Transverse colon (tissue), 4 donors: ENCODE results near the gene MGAT5. TPM values are rescaled to one million over a fixed set of nuclear protein-coding genes. Genes with fewer than 3 reads are reported as not detected.

ENCODE experiments used
- DNase-seq: peaks from one replicate; pipeline ENCODE4 v3.0.0-alpha.2; 2019
- H3K27ac ChIP-seq, 4 donors: fragments of 200-600 bp; sonication (generic); 2 replicates each; pipeline ENCODE4 v1.5.1; 2016 to 2018; ENCODE audit warnings: inconsistent platforms in 4 of 4
- H3K27me3 ChIP-seq: fragments of 200-600 bp; sonication (generic); 2 replicates; pipeline ENCODE4 v1.5.1; 2017; ENCODE audit warnings: inconsistent platforms
- H3K36me3 ChIP-seq, 4 donors: fragments of 200-600 bp; sonication (generic); 2 replicates each; pipeline ENCODE4 v1.5.1; 2017 to 2019; ENCODE audit warnings: inconsistent platforms in 4 of 4
- H3K4me1 ChIP-seq, 4 donors: fragments of 200-600 bp; sonication (generic); 2 replicates each; pipeline ENCODE4 v1.5.1; 2017 to 2020; ENCODE audit warnings: inconsistent platforms in 4 of 4
- H3K4me3 ChIP-seq, 4 donors: fragments of 200-600 bp; sonication (generic); 1 replicate in 1 of 4; 2 replicates in 3 of 4; pipeline versions ENCODE4 v1.5.1 to v1.6.1; 2017 to 2019; ENCODE audit warnings: inconsistent platforms in 4 of 4
- H3K9me3 ChIP-seq, 2 donors: fragments of 200-600 bp; sonication (generic); 2 replicates each; pipeline ENCODE4 v1.5.1; 2017 to 2019; ENCODE audit warnings: inconsistent platforms in 2 of 2
- EP300 ChIP-seq: sonication (generic); formaldehyde crosslinking; IDR thresholded peaks from one replicate; pipeline ENCODE4 v1.6.1; 2017; ENCODE audit warnings: antibody characterized with exemption, low read depth
- POLR2A ChIP-seq: fragments of 450-650 bp; IDR thresholded peaks from one replicate; pipeline ENCODE4 v1.6.1; 2016; ENCODE audit warnings: antibody characterized with exemption, mild to moderate bottlenecking, moderate library complexity
- POLR2AphosphoS5 ChIP-seq, 3 donors: sonication (generic); formaldehyde crosslinking; IDR thresholded peaks; one replicate each; pipeline ENCODE4 v1.6.1; 2016; ENCODE audit warnings: antibody characterized with exemption in 3 of 3
- WGBS, 2 donors: methylation state at CpG; one replicate each; pipeline ENCODE4 v1.1.5; 2018; ENCODE audit warnings: low coverage in 1 of 2; 5-methylcytosine and 5-hydroxymethylcytosine counted together
- in situ Hi-C, 4 donors: fragments of 200-750 bp; cut with MboI; loops; one replicate each; pipeline versions ENCODE4 v1.15.0 to v1.15.1; 2017; ENCODE audit warnings: low sequenced_read_pairs in 3 of 4, low pct_ligation_motif_present in 1 of 4, low pct_unique_long_range_greater_than_20kb in 1 of 4
- intact Hi-C: fragments of 100-400 bp; cut with DNase I; formaldehyde crosslinking; loops from one replicate; pipeline ENCODE4 v1.15.1; 2023; ENCODE audit warnings: low total_unique reads
- total RNA-seq, 4 donors: library from RNA; depleted of rRNA; stranded (reverse); fragments of >200 nt; gene quantifications; one replicate each; pipeline ENCODE4 v1.1.0, GENCODE V29; 2016
- TF ChIP-seq, protein P1 (sequence below), 5 experiments: fragments of 200-600 bp in 3 of 5; fragments of 450-650 bp in 2 of 5; sonication (generic) in 3 of 5; IDR thresholded peaks; 1 replicate in 2 of 5; 2 replicates in 3 of 5; pipeline ENCODE4 v1.5.1; 2016 to 2017; ENCODE audit warnings: antibody characterized with exemption in 5 of 5, inconsistent platforms in 3 of 5, mild to moderate bottlenecking in 2 of 5, moderate library complexity in 1 of 5

MGAT5 gene
- total RNA-seq, 4 donors from 2014 or later: 23.6 to 67.6 (median 55.2) TPM

DNA sequence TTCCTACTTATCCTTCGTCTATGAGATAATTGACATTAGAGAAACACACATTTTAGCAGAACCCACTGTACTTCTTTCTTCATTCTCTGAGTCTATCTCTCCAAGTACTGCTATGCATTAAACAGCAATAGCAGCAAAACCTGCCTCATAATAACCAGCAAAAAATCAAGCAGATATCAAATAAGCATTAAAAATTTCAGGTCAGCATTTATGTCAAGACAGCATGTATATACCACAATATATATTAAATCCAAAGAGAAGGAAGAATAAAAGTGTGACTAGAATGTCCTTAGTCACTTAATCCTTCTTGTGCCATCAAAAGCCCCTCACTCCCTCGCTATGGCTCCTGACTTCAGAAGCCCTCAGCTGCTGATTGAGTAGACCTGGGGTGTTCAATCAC lies 131.3 kb downstream of the MGAT5 start:
- Histone ChIP-seq H3K27me3 (no peaks in the 10 kb centered on the region), H3K4me3 (no peak overlapping the region), H3K27ac (no peak overlapping the region), H3K9me3 (no peaks in the 10 kb centered on the region), H3K4me1 (no peaks in the 10 kb centered on the region), H3K36me3 (no peaks in the 10 kb centered on the region)
- TF ChIP-seq POLR2A (no peak), EP300 (no peak), POLR2AphosphoS5 (IDR thresholded peaks at IDR 0.05) (no peak)
- TF ChIP-seq, protein P1, sequence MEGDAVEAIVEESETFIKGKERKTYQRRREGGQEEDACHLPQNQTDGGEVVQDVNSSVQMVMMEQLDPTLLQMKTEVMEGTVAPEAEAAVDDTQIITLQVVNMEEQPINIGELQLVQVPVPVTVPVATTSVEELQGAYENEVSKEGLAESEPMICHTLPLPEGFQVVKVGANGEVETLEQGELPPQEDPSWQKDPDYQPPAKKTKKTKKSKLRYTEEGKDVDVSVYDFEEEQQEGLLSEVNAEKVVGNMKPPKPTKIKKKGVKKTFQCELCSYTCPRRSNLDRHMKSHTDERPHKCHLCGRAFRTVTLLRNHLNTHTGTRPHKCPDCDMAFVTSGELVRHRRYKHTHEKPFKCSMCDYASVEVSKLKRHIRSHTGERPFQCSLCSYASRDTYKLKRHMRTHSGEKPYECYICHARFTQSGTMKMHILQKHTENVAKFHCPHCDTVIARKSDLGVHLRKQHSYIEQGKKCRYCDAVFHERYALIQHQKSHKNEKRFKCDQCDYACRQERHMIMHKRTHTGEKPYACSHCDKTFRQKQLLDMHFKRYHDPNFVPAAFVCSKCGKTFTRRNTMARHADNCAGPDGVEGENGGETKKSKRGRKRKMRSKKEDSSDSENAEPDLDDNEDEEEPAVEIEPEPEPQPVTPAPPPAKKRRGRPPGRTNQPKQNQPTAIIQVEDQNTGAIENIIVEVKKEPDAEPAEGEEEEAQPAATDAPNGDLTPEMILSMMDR (IDR thresholded peaks at IDR 0.05): no peak
- intact Hi-C loops: no loop called here
- in situ Hi-C loops: no loop called here
- 58 to 94% methylated on average over 2 of the region's 2 CpGs for WGBS, 2 donors
- no peak for DNase-seq

DNA sequence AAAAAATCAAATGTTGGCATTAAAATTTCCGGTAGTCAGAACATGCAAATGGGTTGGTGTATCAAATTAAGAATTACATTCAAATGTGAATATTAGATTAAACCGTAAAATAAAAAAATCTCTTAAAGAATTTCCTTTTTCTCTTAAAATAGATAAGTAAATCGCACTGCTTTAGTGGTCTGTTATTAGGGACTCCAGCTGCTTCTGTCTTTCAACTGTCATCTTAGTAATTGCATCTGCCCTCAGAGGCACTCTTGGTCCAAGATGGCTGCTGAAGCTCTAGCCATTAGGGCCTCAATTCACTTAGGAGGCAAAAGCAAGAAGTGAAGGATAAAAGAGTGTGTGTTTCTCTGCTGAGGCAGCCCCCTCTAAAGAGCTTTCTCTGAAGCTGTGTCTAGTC lies 132.4 kb downstream of the MGAT5 start:
- peaks cover 0 to 4% (median 2%) of the 10 kb centered on the region in 4 donors for H3K4me1 ChIP-seq

DNA sequence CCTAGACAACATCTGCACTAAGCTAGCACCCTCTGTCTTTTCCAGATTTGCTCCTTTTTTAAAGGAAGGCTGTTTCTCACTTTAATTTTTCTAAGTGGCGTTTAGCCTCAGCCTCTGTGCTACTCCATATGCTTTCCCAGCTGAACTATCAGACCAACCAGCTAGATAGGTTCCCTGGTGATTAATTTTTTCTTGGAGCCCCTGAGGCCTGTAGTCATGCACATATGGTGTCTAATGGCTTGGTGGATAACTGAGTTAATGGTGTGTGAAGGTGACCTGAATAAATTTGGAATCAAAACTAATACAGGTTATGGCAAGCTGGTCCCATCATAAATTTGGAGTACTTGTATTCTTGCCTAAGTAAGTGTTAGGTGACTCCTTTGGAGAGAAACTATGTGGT lies 135.5 kb downstream of the MGAT5 start:
- H3K27me3 ChIP-seq: no peaks in the 10 kb centered on the region
- intact Hi-C loops: no loop called here
- H3K4me1 ChIP-seq: peaks cover 0 to 25% (median 13%) of the 10 kb centered on the region in 4 donors
- WGBS, 2 donors: 97 to 100% methylated on average over 1 of the region's 1 CpG
- H3K36me3 ChIP-seq: no peaks in the 10 kb centered on the region
- no peaks in the 10 kb centered on the region for H3K9me3 ChIP-seq
- H3K4me3 ChIP-seq: no peak overlapping the region
- in situ Hi-C loops: no loop called here
- TF ChIP-seq EP300 (no peak), POLR2AphosphoS5 (IDR thresholded peaks at IDR 0.05) (no peak)
- no peak for DNase-seq
- no peak overlapping the region for H3K27ac ChIP-seq

More for the DNA sequence above, 132.4 kb downstream of the MGAT5 start:
- H3K27me3 ChIP-seq: no peaks in the 10 kb centered on the region
- DNase-seq: no peak
- no peak for TF ChIP-seq POLR2AphosphoS5 (IDR thresholded peaks at IDR 0.05)
- TF ChIP-seq, protein P1 (IDR thresholded peaks at IDR 0.05): no peak
- no peak for TF ChIP-seq EP300
- TF ChIP-seq POLR2A: no peak
- H3K9me3 ChIP-seq: no peaks in the 10 kb centered on the region
- intact Hi-C loops (no loop called here), in situ Hi-C loops (no loop called here)
- WGBS, 2 donors: 94 to 96% methylated on average over 3 of the region's 3 CpGs
- H3K27ac ChIP-seq: no peak overlapping the region
- H3K36me3 ChIP-seq: no peaks in the 10 kb centered on the region
- no peak overlapping the region for H3K4me3 ChIP-seq

DNA sequence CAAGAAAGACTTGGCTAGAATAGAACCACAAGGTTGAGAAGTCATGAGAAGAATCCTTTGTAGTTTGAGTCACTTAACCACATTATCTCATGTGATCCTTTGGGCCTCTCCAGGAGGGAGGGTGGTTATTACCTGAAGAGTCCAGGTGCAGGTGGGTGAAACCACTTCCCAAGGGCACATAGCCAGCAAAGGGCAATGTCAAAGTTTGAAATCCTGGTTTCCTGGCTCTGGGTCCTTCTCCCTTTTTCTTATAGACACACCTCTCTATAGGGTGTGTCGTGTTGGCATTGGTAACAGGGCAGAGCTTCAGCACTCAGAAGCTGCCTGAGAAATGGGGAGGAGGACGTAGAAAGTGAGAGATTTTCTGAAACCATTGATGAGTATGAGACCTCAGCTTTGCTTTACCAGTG lies 137.9 kb downstream of the MGAT5 start:
- DNase-seq: peak; percentile 73
- intact Hi-C loops: no loop called here
- H3K27me3 ChIP-seq: no peaks in the 10 kb centered on the region
- TF ChIP-seq POLR2AphosphoS5 (IDR thresholded peaks at IDR 0.05) (peak in 2 of 3 donors; percentile 43 to 45), POLR2A (no peak)
- in situ Hi-C loops: no loop called here
- no peaks in the 10 kb centered on the region for H3K9me3 ChIP-seq
- peaks cover 0 to 42% (median 16%) of the 10 kb centered on the region in 4 donors for H3K4me1 ChIP-seq
- H3K27ac ChIP-seq: peak overlapping the region; percentile 24 to 65 (median 58)
- WGBS, 2 donors: 51 to 73% methylated on average over 2 of the region's 2 CpGs
- H3K36me3 ChIP-seq: no peaks in the 10 kb centered on the region
- H3K4me3 ChIP-seq: no peak overlapping the region

DNA sequence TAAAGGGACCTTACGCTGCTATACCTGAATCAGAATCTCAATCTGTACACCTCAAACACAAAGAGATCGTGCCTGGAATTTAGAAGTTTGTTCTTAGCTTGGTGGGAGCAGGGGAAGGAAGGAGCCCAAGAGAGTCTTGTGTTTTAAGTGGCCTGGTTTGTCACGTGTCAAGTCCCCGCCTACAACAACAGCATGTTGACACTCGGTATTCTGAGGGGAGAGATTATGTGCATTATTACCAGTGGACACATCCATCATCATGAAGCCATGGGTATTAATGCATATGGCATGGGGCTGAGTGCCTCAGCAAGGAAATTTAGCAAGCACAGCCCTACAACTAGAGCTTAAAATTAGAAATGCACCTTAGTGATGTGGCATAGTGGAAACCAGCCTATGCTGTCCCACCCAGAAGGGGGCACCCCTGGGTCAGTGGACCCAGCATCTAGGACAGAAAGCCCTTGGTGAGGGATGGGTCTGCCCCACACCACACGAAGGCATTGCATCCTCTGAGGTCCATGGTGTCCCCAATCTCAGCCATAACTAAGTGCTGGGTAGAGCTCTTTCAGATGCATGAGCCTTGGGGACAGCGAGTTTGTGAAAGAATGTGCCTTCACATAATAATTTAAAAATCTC lies 138.7 kb downstream of the MGAT5 start:
- peaks cover 6 to 50% (median 23%) of the 10 kb centered on the region in 4 donors for H3K4me1 ChIP-seq
- H3K9me3 ChIP-seq: no peaks in the 10 kb centered on the region
- intact Hi-C loops (no loop called here), in situ Hi-C loops (no loop called here)
- H3K36me3 ChIP-seq: no peaks in the 10 kb centered on the region
- WGBS, 2 donors: 33 to 78% methylated on average over 1 to 7 of the region's 7 CpGs
- H3K27ac ChIP-seq: peak overlapping the region in 3 of 4 donors; percentile 54 to 65 (median 61)
- no peaks in the 10 kb centered on the region for H3K27me3 ChIP-seq
- no peak for DNase-seq
- TF ChIP-seq, protein P1 (IDR thresholded peaks at IDR 0.05): no peak
- TF ChIP-seq POLR2A: no peak
- no peak for TF ChIP-seq EP300
- no peak for TF ChIP-seq POLR2AphosphoS5 (IDR thresholded peaks at IDR 0.05)
- no peak overlapping the region for H3K4me3 ChIP-seq
